Prostate gland (tissue), 2 donors: ENCODE data around the gene LYVE1.

Experiments
- CTCF ChIP-seq, 4 experiments: fragments of 200-600 bp in 2 of 4; fragments of 450-650 bp in 2 of 4; sonication (generic) in 2 of 4; IDR thresholded peaks; 1 replicate in 3 of 4; 2 replicates in 1 of 4; pipeline ENCODE4 v1.5.1; 2016 to 2019; ENCODE audit warnings: antibody characterized with exemption in 4 of 4, mild to moderate bottlenecking in 2 of 4, moderate library complexity in 2 of 4
- POLR2A ChIP-seq: fragments of 450-650 bp; IDR thresholded peaks from one replicate; pipeline ENCODE4 v1.6.1; 2016; ENCODE audit warnings: antibody characterized with exemption, mild to moderate bottlenecking

DNA sequence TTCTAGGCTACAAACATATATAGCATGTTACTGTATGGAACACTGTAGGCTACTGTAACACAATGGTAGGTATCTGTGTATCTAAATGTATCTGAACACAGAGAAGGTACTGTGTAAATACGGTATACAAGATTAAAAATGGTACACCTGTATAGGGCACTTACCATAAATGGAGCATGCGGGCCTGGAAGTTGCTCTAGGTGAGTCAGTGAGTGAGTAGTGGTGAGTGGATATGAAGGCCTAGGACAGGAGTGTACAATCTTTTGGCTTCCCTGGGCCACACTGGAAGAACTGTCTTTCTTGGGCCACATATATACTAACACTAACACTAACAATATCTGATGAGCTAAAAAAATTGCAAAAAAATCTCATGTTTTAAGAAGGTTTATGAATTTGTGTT is 48.8 kb downstream of the LYVE1 start:
- TF ChIP-seq CTCF (IDR thresholded peaks at IDR 0.05), result no peak
- TF ChIP-seq POLR2A, result no peak
